Measurements from ENCODE around the gene PEX11A.

GRCh38 chr15:89640245-89640644 is 50.3 kb downstream of the PEX11A start:
- TF ChIP-seq EP300 (IDR thresholded peaks at IDR 0.05; ENCODE audit: borderline replicate concordance) (no peak), CREB1 (IDR thresholded peaks at IDR 0.05; ENCODE audit: low read depth) (no peak), CEBPB (IDR thresholded peaks at IDR 0.05) (no peak), TAF1 (IDR thresholded peaks at IDR 0.05; ENCODE audit: low read depth) (no peak), REST (IDR thresholded peaks at IDR 0.05; ENCODE audit: low read depth) (no peak), FOXM1 (IDR thresholded peaks at IDR 0.05; ENCODE audit: borderline replicate concordance, low read depth) (no peak), TEAD4 (IDR thresholded peaks at IDR 0.05) (no peak), RAD21 (IDR thresholded peaks at IDR 0.05; ENCODE audit: low read depth) (no peak), YY1 (IDR thresholded peaks at IDR 0.05; ENCODE audit: low read depth) (no peak), USF1 (IDR thresholded peaks at IDR 0.05) (no peak)
- TF ChIP-seq, protein P1, sequence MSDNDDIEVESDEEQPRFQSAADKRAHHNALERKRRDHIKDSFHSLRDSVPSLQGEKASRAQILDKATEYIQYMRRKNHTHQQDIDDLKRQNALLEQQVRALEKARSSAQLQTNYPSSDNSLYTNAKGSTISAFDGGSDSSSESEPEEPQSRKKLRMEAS (IDR thresholded peaks at IDR 0.05), result no peak
